H1 (cell line): ENCODE results near the gene GRAMD1C. TPM values are rescaled to one million over a fixed set of nuclear protein-coding genes. Genes with fewer than 3 reads are reported as not detected.

Source experiments
- CTCF ChIA-PET: fragments of 300-600 bp; sonication (Branson Sonifier 250); formaldehyde crosslinking; loops from one replicate; lab custom pipeline; 2021; ENCODE audit not compliant: partially characterized antibody; lab: Charles Lee
- POLR2A ChIA-PET: fragments of 300-600 bp; sonication (Branson Sonifier 250); formaldehyde crosslinking; loops from one replicate; lab custom pipeline; 2021; ENCODE audit warnings: inconsistent platforms; ENCODE audit not compliant: partially characterized antibody; lab: Charles Lee
- DNase-seq, 2 experiments: peaks; one replicate each; pipeline versions ENCODE4 v3.0.0 to v3.0.0-alpha.2; 2010 to 2022; ENCODE audit warnings: low spot score in 2 of 2, low read depth in 1 of 2, mixed read lengths in 1 of 2
- FAIRE-seq: peaks from 2 replicates; lab custom pipeline; 2011; peaks lifted over from hg19 to GRCh38; lab: Jason Lieb, UNC
- H2AFZ ChIP-seq: 2 replicates; pipeline ENCODE4 v1.8.1; 2012; ENCODE audit warnings: low read length, inconsistent platforms
- H2AK5ac ChIP-seq: 2 replicates; pipeline ENCODE4 v1.6.1; 2013; ENCODE audit warnings: low read depth, low read length
- H2BK120ac ChIP-seq: replicated peaks from 2 replicates; pipeline ENCODE3; 2013; ENCODE audit warnings: low read depth, low read length, inconsistent platforms
- H2BK12ac ChIP-seq: 2 replicates; pipeline ENCODE4 v1.6.1; 2013; ENCODE audit warnings: low read depth, low read length
- H2BK15ac ChIP-seq: 2 replicates; pipeline ENCODE4 v1.6.1; 2013; ENCODE audit warnings: low read length
- H2BK20ac ChIP-seq: 2 replicates; pipeline ENCODE4 v1.6.1; 2013; ENCODE audit warnings: low read length
- H2BK5ac ChIP-seq: 2 replicates; pipeline ENCODE4 v1.6.1; 2013; ENCODE audit warnings: low read depth, low read length
- H3K14ac ChIP-seq: 2 replicates; pipeline ENCODE4 v1.6.1; 2013; ENCODE audit warnings: inconsistent platforms; ENCODE audit not compliant: insufficient read length
- H3K18ac ChIP-seq: 2 replicates; pipeline ENCODE4 v1.6.1; 2013; ENCODE audit warnings: low read length; ENCODE audit errors: extremely low read depth
- H3K23ac ChIP-seq: 2 replicates; pipeline ENCODE4 v1.6.1; 2013; ENCODE audit warnings: inconsistent platforms; ENCODE audit not compliant: insufficient read length
- H3K23me2 ChIP-seq: 2 replicates; pipeline ENCODE4 v1.6.1; 2013; ENCODE audit warnings: low read depth, low read length
- H3K27ac ChIP-seq: 2 replicates; pipeline ENCODE4 v1.6.1; 2011; ENCODE audit warnings: low read depth, low read length, inconsistent platforms
- H3K27me3 ChIP-seq, 4 experiments: replicated peaks in 1 of 4; 1 replicate in 1 of 4; 2 replicates in 3 of 4; pipeline versions ENCODE4 v1.6.1 to v1.8.1; 2011 to 2013; ENCODE audit warnings: low read length in 3 of 4, mild to moderate bottlenecking in 3 of 4, inconsistent platforms in 2 of 4, mixed read lengths in 2 of 4, moderate library complexity in 1 of 4; ENCODE audit not compliant: control insufficient read depth in 3 of 4, insufficient read depth in 3 of 4; ENCODE audit errors: extremely low read depth in 1 of 4
- H3K36me3 ChIP-seq, 4 experiments: 2 replicates each; pipeline versions ENCODE4 v1.6.1 to v1.8.1; 2011 to 2013; ENCODE audit warnings: mild to moderate bottlenecking in 4 of 4, low read length in 3 of 4, moderate library complexity in 2 of 4, control low read depth in 1 of 4, inconsistent platforms in 1 of 4; ENCODE audit not compliant: insufficient read depth in 4 of 4, control insufficient read depth in 2 of 4
- H3K4ac ChIP-seq: replicated peaks from 2 replicates; pipeline ENCODE3; 2013; ENCODE audit warnings: low read length, low read depth, mixed read lengths, inconsistent platforms; ENCODE audit not compliant: insufficient read length
- H3K4me1 ChIP-seq, 4 experiments: replicated peaks in 1 of 4; 1 replicate in 1 of 4; 2 replicates in 3 of 4; pipeline versions ENCODE4 v1.6.1 to v1.8.1; 2011 to 2013; ENCODE audit warnings: low read length in 3 of 4, inconsistent platforms in 2 of 4, mixed read lengths in 1 of 4; ENCODE audit not compliant: insufficient read depth in 4 of 4, control insufficient read depth in 3 of 4
- H3K4me2 ChIP-seq, 2 experiments: 2 replicates each; pipeline versions ENCODE4 v1.6.1 to v1.8.1; 2011 to 2013; ENCODE audit warnings: low read depth in 2 of 2, low read length in 2 of 2, control low read depth in 1 of 2, inconsistent platforms in 1 of 2, mild to moderate bottlenecking in 1 of 2; ENCODE audit not compliant: insufficient read depth in 1 of 2
- H3K4me3 ChIP-seq, 4 experiments: fragments of 200-600, 300-600 bp in 1 of 4; sonication (generic), shearing (Covaris generic), sonication (Bioruptor Twin) in 1 of 4; 2 replicates each; pipeline versions ENCODE4 v1.5.1 to v1.8.1; 2011 to 2016; ENCODE audit warnings: low read length in 4 of 4, low read depth in 3 of 4, control low read depth in 2 of 4, inconsistent platforms in 2 of 4, mild to moderate bottlenecking in 2 of 4, mixed read lengths in 1 of 4, moderate library complexity in 1 of 4; ENCODE audit not compliant: insufficient read depth in 2 of 4; ENCODE audit errors: extremely low read depth in 1 of 4
- H3K56ac ChIP-seq: replicated peaks from 2 replicates; pipeline ENCODE3; 2013; ENCODE audit warnings: low read depth, mild to moderate bottlenecking, mixed read lengths, low read length, inconsistent platforms; ENCODE audit not compliant: insufficient read length
- H3K79me1 ChIP-seq: 2 replicates; pipeline ENCODE4 v1.6.1; 2013; ENCODE audit warnings: low read depth, low read length, control low read depth
- H3K79me2 ChIP-seq, 2 experiments: 2 replicates each; pipeline versions ENCODE4 v1.6.1 to v1.8.1; 2012 to 2013; ENCODE audit warnings: low read length in 2 of 2, mild to moderate bottlenecking in 2 of 2, inconsistent platforms in 1 of 2; ENCODE audit not compliant: insufficient read depth in 2 of 2, control insufficient read depth in 1 of 2
- H3K9ac ChIP-seq, 4 experiments: replicated peaks in 1 of 4; 1 replicate in 1 of 4; 2 replicates in 3 of 4; pipeline versions ENCODE4 v1.6.1 to v1.8.1; 2011 to 2013; ENCODE audit warnings: low read depth in 3 of 4, low read length in 3 of 4, control low read depth in 2 of 4, mild to moderate bottlenecking in 2 of 4, moderate library complexity in 2 of 4, inconsistent platforms in 1 of 4; ENCODE audit errors: extremely low read depth in 1 of 4
- H3K9me3 ChIP-seq, 2 experiments: 2 replicates each; pipeline versions ENCODE4 v1.6.1 to v1.8.1; 2012 to 2013; ENCODE audit warnings: mild to moderate bottlenecking in 2 of 2, moderate library complexity in 2 of 2, control low read depth in 1 of 2, inconsistent platforms in 1 of 2, low read depth in 1 of 2, low read length in 1 of 2, mixed read lengths in 1 of 2; ENCODE audit not compliant: insufficient read depth in 2 of 2
- H4K20me1 ChIP-seq, 2 experiments: replicated peaks in 1 of 2; 2 replicates each; pipeline versions ENCODE3 to v1.8.1; 2011 to 2013; ENCODE audit warnings: inconsistent platforms in 2 of 2, low read length in 2 of 2, mild to moderate bottlenecking in 1 of 2; ENCODE audit not compliant: insufficient read depth in 2 of 2, control insufficient read depth in 1 of 2
- H4K5ac ChIP-seq: 2 replicates; pipeline ENCODE4 v1.6.1; 2013; ENCODE audit warnings: low read length, low read depth, mixed read lengths, inconsistent platforms; ENCODE audit not compliant: insufficient read length
- H4K8ac ChIP-seq: 2 replicates; pipeline ENCODE4 v1.8.0; 2013; ENCODE audit warnings: mild to moderate bottlenecking, moderate library complexity, low read length, inconsistent platforms; ENCODE audit not compliant: insufficient read depth; ENCODE audit errors: extremely low read depth
- H4K91ac ChIP-seq: replicated peaks from 2 replicates; pipeline ENCODE3; 2013; ENCODE audit warnings: low read length, mixed read lengths, inconsistent platforms; ENCODE audit not compliant: insufficient read length
- ATF3 ChIP-seq: IDR thresholded peaks from 2 replicates; pipeline ENCODE4 v1.6.1; 2011; ENCODE audit warnings: low read depth, mild to moderate bottlenecking, low read length; ENCODE audit not compliant: insufficient read depth
- BRCA1 ChIP-seq: IDR thresholded peaks from 2 replicates; pipeline ENCODE4 v1.6.1; 2012; ENCODE audit warnings: low read depth, low read length, improper control_type of control experiment
- EP300 ChIP-seq, 2 experiments: IDR thresholded peaks; 1 replicate in 1 of 2; 2 replicates in 1 of 2; pipeline ENCODE4 v1.6.1; 2011 to 2012; ENCODE audit warnings: low read depth in 2 of 2, low read length in 2 of 2, mild to moderate bottlenecking in 2 of 2, borderline replicate concordance in 1 of 2, inconsistent platforms in 1 of 2, moderate library complexity in 1 of 2
- JUND ChIP-seq: IDR thresholded peaks from 2 replicates; pipeline ENCODE4 v1.6.1; 2011; ENCODE audit warnings: mild to moderate bottlenecking, improper control_type of control experiment, low read length
- KDM5A ChIP-seq: fragments of 200-600 bp; IDR thresholded peaks from 2 replicates; pipeline ENCODE4 v1.7.1; 2012; ENCODE audit warnings: mild to moderate bottlenecking, low read length, inconsistent platforms, mixed read lengths
- POLR2AphosphoS5 ChIP-seq: IDR thresholded peaks from 2 replicates; pipeline ENCODE4 v1.6.1; 2011; ENCODE audit warnings: low read depth, low read length
- RAD21 ChIP-seq, 2 experiments: IDR thresholded peaks in 1 of 2; conservative IDR thresholded peaks in 1 of 2; 2 replicates each; pipeline ENCODE4 v1.6.1; 2011; ENCODE audit warnings: low read depth in 2 of 2, low read length in 2 of 2, improper control_type of control experiment in 1 of 2, inconsistent platforms in 1 of 2, mild to moderate bottlenecking in 1 of 2, moderate library complexity in 1 of 2
- RBBP5 ChIP-seq: IDR thresholded peaks from 2 replicates; pipeline ENCODE4 v1.7.1; 2012; ENCODE audit warnings: low read depth, mild to moderate bottlenecking, inconsistent platforms, low read length, moderate library complexity, borderline replicate concordance
- RFX5 ChIP-seq: IDR thresholded peaks from 2 replicates; pipeline ENCODE4 v1.6.1; 2011; ENCODE audit warnings: low read depth, low read length, improper control_type of control experiment, borderline replicate concordance
- TBP ChIP-seq: IDR thresholded peaks from 2 replicates; pipeline ENCODE4 v1.6.1; 2011; ENCODE audit warnings: low read depth, low read length, improper control_type of control experiment
- TEAD4 ChIP-seq: IDR thresholded peaks from 2 replicates; pipeline ENCODE4 v1.6.1; 2012; ENCODE audit warnings: low read depth, low read length, inconsistent platforms, mixed read lengths
- USF2 ChIP-seq: IDR thresholded peaks from 2 replicates; pipeline ENCODE4 v1.6.1; 2011; ENCODE audit warnings: low read length, improper control_type of control experiment
- YY1 ChIP-seq: IDR thresholded peaks from 2 replicates; pipeline ENCODE4 v1.6.1; 2011; ENCODE audit warnings: low read depth, mild to moderate bottlenecking, low read length
- WGBS, 2 experiments: shearing (Covaris generic) in 1 of 2; methylation state at CpG; one replicate each; pipeline versions ENCODE4 v1.1.6 to v1.1.7; 2013 to 2015; ENCODE audit warnings: low lambda C conversion rate in 2 of 2, mixed read lengths in 2 of 2, inconsistent platforms in 1 of 2, low coverage in 1 of 2, missing lambda C conversion rate in 1 of 2; ENCODE audit not compliant: insufficient replicate concordance in 2 of 2, insufficient coverage in 1 of 2, insufficient read length in 1 of 2; ENCODE audit errors: extremely low coverage in 1 of 2, missing lambda C conversion rate in 1 of 2; 5-methylcytosine and 5-hydroxymethylcytosine counted together
- polyA plus RNA-seq, 7 experiments: library from polyadenylated mRNA; depleted of rRNA in 3 of 7; stranded (reverse) in 5 of 7; unstranded in 2 of 7; fragments of >200 nt in 5 of 7; fragments of 200-250 nt in 2 of 7; gene quantifications; 1 replicate in 5 of 7; 2 replicates in 1 of 7; 4 replicates in 1 of 7; pipeline versions ENCODE4 v1.2.1 to v1.2.3, GENCODE V29; 2011 to 2013; ENCODE audit warnings: missing spikeins in 2 of 7, mixed read lengths in 2 of 7
- total RNA-seq: library from RNA; stranded (reverse); fragmentation: NEBNext Ultra II Directional; extraction: Animal tissue kit (Norgen Biotek cat#: 25700); gene quantifications from 2 replicates; pipeline ENCODE4 v1.2.1, GENCODE V29; 2021

The GRAMD1C gene
- total and polyA plus RNA-seq, 2 of the 8 experiments (the other 6 are each of a cell fraction or from before 2014, with no cell fraction given) = 0.62 to 2.1 TPM

GRCh38 chr3:113963879-113964278 lies 125.3 kb downstream of the GRAMD1C start:
- TF ChIP-seq YY1 = no peak
- no peak for TF ChIP-seq USF2
- TF ChIP-seq RAD21 (IDR thresholded peaks at IDR 0.05 in 1 of 2, conservative IDR thresholded peaks at IDR 0.05 in 1 of 2; ENCODE audit: low read depth in 2 of 2, low read length in 2 of 2) = no peak
- no peak for TF ChIP-seq KDM5A
- TF ChIP-seq JUND = no peak
- TF ChIP-seq RFX5 = no peak
- TF ChIP-seq POLR2AphosphoS5 = no peak
- TF ChIP-seq EP300 (IDR thresholded peaks at IDR 0.05; ENCODE audit: borderline replicate concordance in 1 of 2, low read depth in 2 of 2, low read length in 2 of 2) = no peak
- no peak for TF ChIP-seq ATF3
- TF ChIP-seq RBBP5 = no peak
- no peak for TF ChIP-seq TBP
- TF ChIP-seq BRCA1 = no peak
- TF ChIP-seq TEAD4 = no peak
- Histone ChIP-seq H3K18ac (no peak overlapping the region), H4K20me1 (no peaks in the 10 kb centered on the region), H3K27me3 (no peaks in the 10 kb centered on the region), H3K14ac (no peak overlapping the region), H3K27ac (no peak overlapping the region), H2AK5ac (no peak overlapping the region), H3K79me2 (no peaks in the 10 kb centered on the region), H3K4ac (no peak overlapping the region), H4K5ac (no peak overlapping the region), H4K8ac (no peak overlapping the region), H3K79me1 (no peaks in the 10 kb centered on the region), H2BK5ac (no peak overlapping the region), H2BK120ac (no peak overlapping the region), H2BK15ac (no peak overlapping the region), H2BK20ac (no peak overlapping the region), H2AFZ (no peak overlapping the region), H3K36me3 (peaks cover 0 to 10% (median under 1%) of the 10 kb centered on the region in 4 experiments; a peak in 5 of 8 replicates), H3K4me3 (no peak overlapping the region), H3K4me2 (no peak overlapping the region), H3K23me2 (no peaks in the 10 kb centered on the region), H3K56ac (no peak overlapping the region), H3K4me1 (no peaks in the 10 kb centered on the region), H3K9me3 (no peaks in the 10 kb centered on the region), H2BK12ac (no peak overlapping the region), H4K91ac (no peak overlapping the region), H3K9ac (no peak overlapping the region), H3K23ac (no peak overlapping the region)
- ChIA-PET POLR2A (no interaction called here), CTCF (interaction anchor here (1.6 kb wide), 1 partner anchor 417 kb away, joined by 3 read pairs; no protein-coding TSS in a partner anchor)
- FAIRE-seq (no peak), DNase-seq (no peak)
- 93% methylated on average over 3 of the region's 3 CpGs; no CpG with 5 or more reads in 1 of the 2 experiments for WGBS, 2 experiments
